Liver (tissue), 9 donors: Measurements from ENCODE around the gene S100Z. TPM values are rescaled to one million over a fixed set of nuclear protein-coding genes. Genes with fewer than 3 reads are reported as not detected.

Experiments used
- DNase-seq: peaks from one replicate; pipeline ENCODE4 v3.0.0-alpha.2; 2017; ENCODE audit warnings: low spot score
- H3K27ac ChIP-seq, 2 donors: one replicate each; pipeline ENCODE4 v1.7.0; 2013; ENCODE audit warnings: inconsistent platforms in 2 of 2, low read length in 2 of 2, control low read depth in 1 of 2, low read depth in 1 of 2, mild to moderate bottlenecking in 1 of 2
- H3K27me3 ChIP-seq, 4 donors: one replicate each; pipeline versions ENCODE4 v1.6.1 to v1.7.0; 2013; ENCODE audit warnings: low read length in 3 of 4, inconsistent platforms in 1 of 4, mild to moderate bottlenecking in 1 of 4, moderate library complexity in 1 of 4; ENCODE audit not compliant: control insufficient read depth in 4 of 4, insufficient read depth in 4 of 4
- H3K36me3 ChIP-seq, 4 donors: one replicate each; pipeline versions ENCODE4 v1.6.1 to v1.7.0; 2013; ENCODE audit warnings: low read length in 3 of 4, mild to moderate bottlenecking in 3 of 4, low read depth in 1 of 4, moderate library complexity in 1 of 4; ENCODE audit not compliant: control insufficient read depth in 4 of 4, insufficient read depth in 3 of 4
- H3K4me1 ChIP-seq, 4 donors: one replicate each; pipeline versions ENCODE4 v1.6.1 to v1.7.0; 2013; ENCODE audit warnings: low read length in 3 of 4, mild to moderate bottlenecking in 3 of 4, moderate library complexity in 1 of 4; ENCODE audit not compliant: control insufficient read depth in 4 of 4, insufficient read depth in 4 of 4
- H3K4me3 ChIP-seq, 3 donors: one replicate each; pipeline versions ENCODE4 v1.6.1 to v1.7.0; 2013; ENCODE audit warnings: low read length in 3 of 3, control low read depth in 1 of 3, low read depth in 1 of 3, mild to moderate bottlenecking in 1 of 3
- H3K9ac ChIP-seq, 2 donors: one replicate each; pipeline ENCODE4 v1.7.0; 2013; ENCODE audit warnings: low read length in 2 of 2, mild to moderate bottlenecking in 2 of 2, moderate library complexity in 2 of 2, control low read depth in 1 of 2, low read depth in 1 of 2
- H3K9me3 ChIP-seq, 4 donors: one replicate each; pipeline versions ENCODE4 v1.6.1 to v1.7.0; 2013; ENCODE audit warnings: low read length in 3 of 4; ENCODE audit not compliant: control insufficient read depth in 4 of 4
- ATF3 ChIP-seq: IDR thresholded peaks from 2 replicates; pipeline ENCODE4 v1.6.1; 2016; ENCODE audit warnings: antibody characterized with exemption
- EGR1 ChIP-seq, 2 donors: IDR thresholded peaks; 2 replicates each; pipeline ENCODE4 v1.6.1; 2016 to 2018; ENCODE audit warnings: antibody characterized with exemption in 2 of 2, low read depth in 2 of 2
- FOXA1 ChIP-seq: IDR thresholded peaks from 2 replicates; pipeline ENCODE4 v1.6.1; 2016; ENCODE audit warnings: antibody characterized with exemption
- FOXA2 ChIP-seq: IDR thresholded peaks from 2 replicates; pipeline ENCODE4 v1.6.1; 2016; ENCODE audit warnings: antibody characterized with exemption
- GABPA ChIP-seq, 2 donors: IDR thresholded peaks in 1 of 2; conservative IDR thresholded peaks in 1 of 2; 2 replicates each; pipeline ENCODE4 v1.6.1; 2016; ENCODE audit warnings: antibody characterized with exemption in 2 of 2, mild to moderate bottlenecking in 1 of 2, moderate library complexity in 1 of 2
- HNF4A ChIP-seq, 2 donors: conservative IDR thresholded peaks; 2 replicates each; pipeline ENCODE4 v1.6.1; 2016; ENCODE audit warnings: antibody characterized with exemption in 2 of 2, mild to moderate bottlenecking in 2 of 2
- HNF4G ChIP-seq: IDR thresholded peaks from 2 replicates; pipeline ENCODE4 v1.6.1; 2016; ENCODE audit warnings: antibody characterized with exemption
- JUND ChIP-seq, 2 donors: IDR thresholded peaks; 2 replicates each; pipeline ENCODE4 v1.6.1; 2016; ENCODE audit warnings: antibody characterized with exemption in 2 of 2
- MAX ChIP-seq: IDR thresholded peaks from 2 replicates; pipeline ENCODE4 v1.6.1; 2016; ENCODE audit warnings: antibody characterized with exemption
- NR2F2 ChIP-seq: IDR thresholded peaks from 2 replicates; pipeline ENCODE4 v1.6.1; 2016; ENCODE audit warnings: antibody characterized with exemption
- RAD21 ChIP-seq, 2 donors: IDR thresholded peaks; 2 replicates each; pipeline ENCODE4 v1.6.1; 2016; ENCODE audit warnings: antibody characterized with exemption in 2 of 2, mild to moderate bottlenecking in 2 of 2
- REST ChIP-seq: IDR thresholded peaks from 2 replicates; pipeline ENCODE4 v1.6.1; 2016; ENCODE audit warnings: antibody characterized with exemption, mild to moderate bottlenecking
- RXRA ChIP-seq, 2 donors: IDR thresholded peaks; 2 replicates each; pipeline ENCODE4 v1.6.1; 2017 to 2018; ENCODE audit warnings: antibody characterized with exemption in 2 of 2, mild to moderate bottlenecking in 1 of 2
- SP1 ChIP-seq: IDR thresholded peaks from 2 replicates; pipeline ENCODE4 v1.6.1; 2018; ENCODE audit warnings: antibody characterized with exemption, mild to moderate bottlenecking
- TAF1 ChIP-seq: conservative IDR thresholded peaks from 2 replicates; pipeline ENCODE4 v1.6.1; 2016; ENCODE audit warnings: antibody characterized with exemption, mild to moderate bottlenecking
- YY1 ChIP-seq: IDR thresholded peaks from 2 replicates; pipeline ENCODE4 v1.6.1; 2016; ENCODE audit warnings: antibody characterized with exemption, mild to moderate bottlenecking
- ZBTB33 ChIP-seq: IDR thresholded peaks from 2 replicates; pipeline ENCODE4 v1.6.1; 2016; ENCODE audit warnings: antibody characterized with exemption
- WGBS: extraction: QIAGEN DNeasy Blood & Tissue Kit; methylation state at CpG from one replicate; pipeline ENCODE4 v1.1.7; 2013; 5-methylcytosine and 5-hydroxymethylcytosine counted together
- polyA plus RNA-seq, 2 donors: library from polyadenylated mRNA; stranded (reverse) in 1 of 2; unstranded in 1 of 2; fragments of 200-250 nt in 1 of 2; fragments of >200 nt in 1 of 2; fragmentation: Nextera tagmentation in 1 of 2; extraction: Ambion mirVana in 1 of 2; gene quantifications; one replicate each; pipeline versions ENCODE4 v1.2.1 to v1.2.3, GENCODE V29; 2013 to 2015
- total RNA-seq, 2 donors: library from RNA; depleted of rRNA; stranded (reverse); fragments of >200 nt; gene quantifications; one replicate each; pipeline ENCODE4 v1.2.3, GENCODE V29; 2014
- donor health status: healthy.
- donor health status: healthy.
- donor health status: healthy.
- donor health status: healthy.
- donor health status: healthy.

Gene S100Z
- total and polyA plus RNA-seq, 4 donors = 0.05 to 0.33 (median 0.33) TPM; not detected in 1

GRCh38 chr5:76838481-76839261 is 11.1 kb upstream of the S100Z start:
- no peak overlapping the region for H3K9ac ChIP-seq
- no peak for TF ChIP-seq REST
- no peak for TF ChIP-seq FOXA1
- TF ChIP-seq HNF4A (conservative IDR thresholded peaks at IDR 0.05) = no peak
- TF ChIP-seq NR2F2 = no peak
- TF ChIP-seq RXRA (IDR thresholded peaks at IDR 0.05) = no peak
- no peak for TF ChIP-seq TAF1
- no peak for TF ChIP-seq ATF3
- TF ChIP-seq EGR1 (IDR thresholded peaks at IDR 0.05; ENCODE audit: low read depth in 2 of 2) = no peak
- H3K4me1 ChIP-seq = no peaks in the 10 kb centered on the region
- no peaks in the 10 kb centered on the region for H3K9me3 ChIP-seq
- no peaks in the 10 kb centered on the region for H3K27me3 ChIP-seq
- peaks cover 0 to 3% (median under 1%) of the 10 kb centered on the region in 4 donors for H3K36me3 ChIP-seq
- H3K27ac ChIP-seq = no peak overlapping the region
- 76% methylated on average over 7 of the region's 7 CpGs for WGBS
- DNase-seq = no peak
- no peak overlapping the region for H3K4me3 ChIP-seq

- H3K9ac ChIP-seq = no peak overlapping the region
- H3K4me3 ChIP-seq = no peak overlapping the region
- TF ChIP-seq EGR1 (IDR thresholded peaks at IDR 0.05; ENCODE audit: low read depth in 2 of 2) (no peak), ZBTB33 (no peak), REST (no peak), NR2F2 (no peak), FOXA2 (no peak), FOXA1 (no peak), HNF4G (no peak), RXRA (IDR thresholded peaks at IDR 0.05) (no peak), ATF3 (no peak), TAF1 (no peak), RAD21 (IDR thresholded peaks at IDR 0.05) (no peak), HNF4A (conservative IDR thresholded peaks at IDR 0.05) (no peak), GABPA (IDR thresholded peaks at IDR 0.05 in 1 of 2, conservative IDR thresholded peaks at IDR 0.05 in 1 of 2) (no peak), SP1 (no peak), MAX (no peak), JUND (IDR thresholded peaks at IDR 0.05) (no peak), YY1 (no peak)
- no peak for DNase-seq
- H3K36me3 ChIP-seq = no peaks in the 10 kb centered on the region
- H3K27me3 ChIP-seq = no peaks in the 10 kb centered on the region
- 85% methylated on average over 3 of the region's 3 CpGs for WGBS
- no peaks in the 10 kb centered on the region for H3K9me3 ChIP-seq
- peaks cover 0 to 3% (median 0%) of the 10 kb centered on the region in 4 donors for H3K4me1 ChIP-seq
- no peak overlapping the region for H3K27ac ChIP-seq
Observed at GRCh38 chr5:76841361-76841760, 8.5 kb upstream of the S100Z start.
